ENCODE results near the gene PKN1.

Gene PKN1

GRCh38 chr19:14467816-14468215, 34.7 kb downstream of the PKN1 start:
- Histone ChIP-seq H2BK12ac (ENCODE audit: low read length) (no peak overlapping the region), H3K79me1 (ENCODE audit: low read length) (no peaks in the 10 kb centered on the region), H3K4me1 (ENCODE audit: control insufficient read depth in 1 of 2, insufficient read depth in 2 of 2, low read length in 2 of 2) (peaks cover 0 to 9% of the 10 kb centered on the region in 2 experiments), H3K14ac (ENCODE audit: low read length) (no peak overlapping the region), H3K27me3 (ENCODE audit: insufficient read depth, low read length) (no peaks in the 10 kb centered on the region), H3K9me3 (ENCODE audit: insufficient read depth, low read depth, low read length) (peaks cover 2% of the 10 kb centered on the region), H3K79me2 (ENCODE audit: control insufficient read depth, insufficient read depth, low read length, poor library complexity) (no peaks in the 10 kb centered on the region), H2AK5ac (ENCODE audit: low read length) (no peak overlapping the region), H2BK120ac (ENCODE audit: insufficient read depth, low read length, poor library complexity) (no peak overlapping the region), H3K36me3 (ENCODE audit: control insufficient read depth in 1 of 2, insufficient read depth in 2 of 2, low read length in 2 of 2) (peaks cover 2 to 3% of the 10 kb centered on the region in 2 experiments), H2BK5ac (ENCODE audit: low read depth, low read length, poor library complexity) (no peak overlapping the region), H3K4me3 (ENCODE audit: low read depth, low read length) (no peak overlapping the region), H4K91ac (ENCODE audit: low read depth, low read length) (no peak overlapping the region), H3K27ac (ENCODE audit: low read depth, low read length) (no peak overlapping the region), H3K18ac (ENCODE audit: low read length) (no peak overlapping the region), H4K8ac (ENCODE audit: low read depth, low read length) (no peak overlapping the region), H3K23ac (ENCODE audit: low read length) (no peak overlapping the region), H3K4ac (ENCODE audit: low read depth, low read length) (no peak overlapping the region), H2AFZ (ENCODE audit: insufficient read depth, low read length, poor library complexity) (no peak overlapping the region), H4K12ac (ENCODE audit: low read depth, low read length) (no peak overlapping the region), H3K4me2 (ENCODE audit: low read length) (no peak overlapping the region), H3K9ac (ENCODE audit: low read length) (no peak overlapping the region)
- no CpG with 5 or more reads among the region's 9 CpGs for WGBS (ENCODE audit: extremely low coverage, insufficient coverage, insufficient read length)
- DNase-seq: no peak

- Histone ChIP-seq H3K9me3 (ENCODE audit: insufficient read depth, low read depth, low read length) (peaks cover 2% of the 10 kb centered on the region), H3K4me3 (ENCODE audit: low read depth, low read length) (no peak overlapping the region), H4K12ac (ENCODE audit: low read depth, low read length) (no peak overlapping the region), H3K4me2 (ENCODE audit: low read length) (no peak overlapping the region), H3K14ac (ENCODE audit: low read length) (no peak overlapping the region), H3K79me1 (ENCODE audit: low read length) (no peaks in the 10 kb centered on the region), H3K27me3 (ENCODE audit: insufficient read depth, low read length) (no peaks in the 10 kb centered on the region), H3K4ac (ENCODE audit: low read depth, low read length) (no peak overlapping the region), H3K23ac (ENCODE audit: low read length) (no peak overlapping the region), H4K91ac (ENCODE audit: low read depth, low read length) (no peak overlapping the region), H2AFZ (ENCODE audit: insufficient read depth, low read length, poor library complexity) (no peak overlapping the region), H3K79me2 (ENCODE audit: control insufficient read depth, insufficient read depth, low read length, poor library complexity) (no peaks in the 10 kb centered on the region), H4K8ac (ENCODE audit: low read depth, low read length) (no peak overlapping the region), H2BK5ac (ENCODE audit: low read depth, low read length, poor library complexity) (no peak overlapping the region), H3K4me1 (ENCODE audit: control insufficient read depth in 1 of 2, insufficient read depth in 2 of 2, low read length in 2 of 2) (peaks cover 0 to 8% of the 10 kb centered on the region in 2 experiments), H3K9ac (ENCODE audit: low read length) (no peak overlapping the region), H2AK5ac (ENCODE audit: low read length) (no peak overlapping the region), H3K18ac (ENCODE audit: low read length) (no peak overlapping the region), H3K27ac (ENCODE audit: low read depth, low read length) (no peak overlapping the region), H3K36me3 (ENCODE audit: control insufficient read depth in 1 of 2, insufficient read depth in 2 of 2, low read length in 2 of 2) (peaks cover 2 to 3% of the 10 kb centered on the region in 2 experiments), H2BK12ac (ENCODE audit: low read length) (no peak overlapping the region), H2BK120ac (ENCODE audit: insufficient read depth, low read length, poor library complexity) (no peak overlapping the region)
- no CpG with 5 or more reads among the region's 32 CpGs for WGBS (ENCODE audit: extremely low coverage, insufficient coverage, insufficient read length)
- DNase-seq: no peak
Observed at GRCh38 chr19:14470031-14470876, 37.1 kb downstream of the PKN1 start.

- no peaks in the 10 kb centered on the region for H3K27me3 ChIP-seq (ENCODE audit: insufficient read depth, low read length)
- H3K4me3 ChIP-seq (ENCODE audit: low read depth, low read length): no peak overlapping the region
- no peak overlapping the region for H3K9ac ChIP-seq (ENCODE audit: low read length)
- H2BK120ac ChIP-seq (ENCODE audit: insufficient read depth, low read length, poor library complexity): no peak overlapping the region
- H3K27ac ChIP-seq (ENCODE audit: low read depth, low read length): no peak overlapping the region
- H3K4ac ChIP-seq (ENCODE audit: low read depth, low read length): no peak overlapping the region
- H3K9me3 ChIP-seq (ENCODE audit: insufficient read depth, low read depth, low read length): peaks cover 2% of the 10 kb centered on the region
- DNase-seq: no peak
- H4K12ac ChIP-seq (ENCODE audit: low read depth, low read length): no peak overlapping the region
- H3K23ac ChIP-seq (ENCODE audit: low read length): no peak overlapping the region
- H2AK5ac ChIP-seq (ENCODE audit: low read length): no peak overlapping the region
- no peak overlapping the region for H2BK5ac ChIP-seq (ENCODE audit: low read depth, low read length, poor library complexity)
- no CpG with 5 or more reads among the region's 46 CpGs for WGBS (ENCODE audit: extremely low coverage, insufficient coverage, insufficient read length)
- H3K79me2 ChIP-seq (ENCODE audit: control insufficient read depth, insufficient read depth, low read length, poor library complexity): no peaks in the 10 kb centered on the region
- no peak overlapping the region for H3K18ac ChIP-seq (ENCODE audit: low read length)
- no peak overlapping the region for H3K14ac ChIP-seq (ENCODE audit: low read length)
- no peak overlapping the region for H4K91ac ChIP-seq (ENCODE audit: low read depth, low read length)
- H2BK12ac ChIP-seq (ENCODE audit: low read length): no peak overlapping the region
- peaks cover 2 to 3% of the 10 kb centered on the region in 2 experiments for H3K36me3 ChIP-seq (ENCODE audit: control insufficient read depth in 1 of 2, insufficient read depth in 2 of 2, low read length in 2 of 2)
- no peak overlapping the region for H3K4me2 ChIP-seq (ENCODE audit: low read length)
- H4K8ac ChIP-seq (ENCODE audit: low read depth, low read length): no peak overlapping the region
- no peaks in the 10 kb centered on the region for H3K79me1 ChIP-seq (ENCODE audit: low read length)
- H2AFZ ChIP-seq (ENCODE audit: insufficient read depth, low read length, poor library complexity): no peak overlapping the region
- H3K4me1 ChIP-seq (ENCODE audit: control insufficient read depth in 1 of 2, insufficient read depth in 2 of 2, low read length in 2 of 2): peaks cover 0 to 8% of the 10 kb centered on the region in 2 experiments
Observed at GRCh38 chr19:14471436-14472187, 38.5 kb downstream of the PKN1 start.

GRCh38 chr19:14472202-14472938, 39.3 kb downstream of the PKN1 start:
- H2AK5ac ChIP-seq (ENCODE audit: low read length): no peak overlapping the region
- H3K36me3 ChIP-seq (ENCODE audit: control insufficient read depth in 1 of 2, insufficient read depth in 2 of 2, low read length in 2 of 2): peaks cover 3 to 6% of the 10 kb centered on the region in 2 experiments
- H4K91ac ChIP-seq (ENCODE audit: low read depth, low read length): peak overlapping the region; percentile 37
- peak overlapping the region; percentile 4 for H3K4me3 ChIP-seq (ENCODE audit: low read depth, low read length)
- no peak overlapping the region for H2BK120ac ChIP-seq (ENCODE audit: insufficient read depth, low read length, poor library complexity)
- peak; percentile 35 to 64 for DNase-seq
- no peaks in the 10 kb centered on the region for H3K79me1 ChIP-seq (ENCODE audit: low read length)
- H3K4me2 ChIP-seq (ENCODE audit: low read length): peak overlapping the region; percentile 67
- H3K9ac ChIP-seq (ENCODE audit: low read length): peak overlapping the region; percentile 10
- no peak overlapping the region for H2BK5ac ChIP-seq (ENCODE audit: low read depth, low read length, poor library complexity)
- WGBS (ENCODE audit: extremely low coverage, insufficient coverage, insufficient read length): no CpG with 5 or more reads among the region's 66 CpGs
- peaks cover 2% of the 10 kb centered on the region for H3K9me3 ChIP-seq (ENCODE audit: insufficient read depth, low read depth, low read length)
- H3K4me1 ChIP-seq (ENCODE audit: control insufficient read depth in 1 of 2, insufficient read depth in 2 of 2, low read length in 2 of 2): peaks cover 0 to 8% of the 10 kb centered on the region in 2 experiments
- H3K79me2 ChIP-seq (ENCODE audit: control insufficient read depth, insufficient read depth, low read length, poor library complexity): no peaks in the 10 kb centered on the region
- peak overlapping the region; percentile 69 for H2AFZ ChIP-seq (ENCODE audit: insufficient read depth, low read length, poor library complexity)
- no peak overlapping the region for H3K4ac ChIP-seq (ENCODE audit: low read depth, low read length)
- no peak overlapping the region for H4K8ac ChIP-seq (ENCODE audit: low read depth, low read length)
- no peaks in the 10 kb centered on the region for H3K27me3 ChIP-seq (ENCODE audit: insufficient read depth, low read length)
- no peak overlapping the region for H3K18ac ChIP-seq (ENCODE audit: low read length)
- H2BK12ac ChIP-seq (ENCODE audit: low read length): no peak overlapping the region
- H4K12ac ChIP-seq (ENCODE audit: low read depth, low read length): peak overlapping the region; percentile 58
- H3K27ac ChIP-seq (ENCODE audit: low read depth, low read length): no peak overlapping the region
- no peak overlapping the region for H3K23ac ChIP-seq (ENCODE audit: low read length)
- H3K14ac ChIP-seq (ENCODE audit: low read length): no peak overlapping the region

All from trophoblast cell (in vitro differentiated cells and primary cell).